MM.1S (cell line): Measurements from ENCODE around the gene ACOXL.

Experiments used
- DNase-seq: peaks from one replicate; pipeline ENCODE4 v3.0.0-alpha.2; 2015
- H2AFZ ChIP-seq: fragments of 300-600 bp; sonication (generic); 2 replicates; pipeline ENCODE4 v1.6.0; 2016; ENCODE audit warnings: antibody characterized with exemption, low read length
- H3F3A ChIP-seq: fragments of 300-600 bp; sonication (generic); 2 replicates; pipeline ENCODE4 v1.6.1; 2016; ENCODE audit warnings: mild to moderate bottlenecking, antibody characterized with exemption, low read length, moderate library complexity, mixed read lengths; ENCODE audit not compliant: insufficient read depth
- H3K27ac ChIP-seq: fragments of 300-600 bp; sonication (generic); 2 replicates; pipeline ENCODE4 v1.5.1; 2016; ENCODE audit warnings: mild to moderate bottlenecking, low read length
- H3K27me3 ChIP-seq: fragments of 300-600 bp; sonication (generic); replicated peaks from 2 replicates; pipeline ENCODE4 v1.6.0; 2016; ENCODE audit warnings: low read length; ENCODE audit not compliant: insufficient read depth
- H3K36me3 ChIP-seq: fragments of 300-600 bp; sonication (generic); replicated peaks from 2 replicates; pipeline ENCODE4 v1.6.1; 2016; ENCODE audit warnings: mild to moderate bottlenecking, low read length, mixed read lengths; ENCODE audit not compliant: insufficient read depth
- H3K4me1 ChIP-seq: fragments of 300-600 bp; sonication (generic); 2 replicates; pipeline ENCODE4 v1.6.1; 2016; ENCODE audit warnings: low read length, mixed read lengths
- H3K4me2 ChIP-seq: fragments of 300-600 bp; sonication (generic); 2 replicates; pipeline ENCODE4 v1.6.0; 2016; ENCODE audit warnings: low read depth, low read length
- H3K4me3 ChIP-seq: fragments of 300-600 bp; sonication (generic); 2 replicates; pipeline ENCODE4 v1.5.1; 2016; ENCODE audit warnings: low read length, mixed read lengths
- H3K79me2 ChIP-seq: fragments of 300-600 bp; sonication (generic); 2 replicates; pipeline ENCODE4 v1.6.1; 2016; ENCODE audit warnings: mixed run types, low read length, mixed read lengths
- H3K9ac ChIP-seq: fragments of 300-600 bp; sonication (generic); 2 replicates; pipeline ENCODE4 v1.6.1; 2016; ENCODE audit warnings: low read length, mixed read lengths
- H3K9me2 ChIP-seq: fragments of 300-600 bp; sonication (generic); replicated peaks from 2 replicates; pipeline ENCODE4 v1.6.1; 2016; ENCODE audit warnings: mild to moderate bottlenecking, low read length, mixed read lengths; ENCODE audit not compliant: insufficient read depth
- H3K9me3 ChIP-seq: fragments of 300-600 bp; sonication (generic); replicated peaks from 2 replicates; pipeline ENCODE4 v1.6.1; 2016; ENCODE audit warnings: mild to moderate bottlenecking, low read length, mixed read lengths; ENCODE audit not compliant: insufficient read depth
- H4K20me1 ChIP-seq: fragments of 300-600 bp; sonication (generic); 2 replicates; pipeline ENCODE4 v1.6.1; 2016; ENCODE audit warnings: mild to moderate bottlenecking, low read length, moderate library complexity, mixed read lengths; ENCODE audit not compliant: insufficient read depth
- EZH2 ChIP-seq: fragments of 300-600 bp; sonication (generic); optimal IDR thresholded peaks from 2 replicates; pipeline ENCODE3; 2017; ENCODE audit warnings: low read depth, mild to moderate bottlenecking, antibody characterized with exemption, low read length, mixed read lengths
- EZH2phosphoT487 ChIP-seq: fragments of 300-600 bp; sonication (generic); IDR thresholded peaks from 2 replicates; pipeline ENCODE4 v1.6.1; 2018; ENCODE audit warnings: antibody characterized with exemption, low read length
- TF ChIP-seq, protein P1 (sequence below): fragments of 300-600 bp; sonication (generic); IDR thresholded peaks from 2 replicates; pipeline ENCODE4 v1.5.1; 2016; ENCODE audit warnings: antibody characterized with exemption, low read length, mixed read lengths

Gene ACOXL

GRCh38 chr2:111161971-111162370, 429.6 kb downstream of the ACOXL start:
- Histone ChIP-seq H3K9me2 (no peaks in the 10 kb centered on the region), H3K36me3 (peaks cover 28% of the 10 kb centered on the region), H3F3A (peaks cover 19% of the 10 kb centered on the region), H2AFZ (no peak overlapping the region), H3K9me3 (no peaks in the 10 kb centered on the region), H3K79me2 (peaks cover 75% of the 10 kb centered on the region), H3K27ac (no peak overlapping the region), H3K4me2 (no peak overlapping the region), H3K4me1 (peaks cover 12% of the 10 kb centered on the region), H3K27me3 (no peaks in the 10 kb centered on the region), H3K9ac (no peak overlapping the region), H4K20me1 (peaks cover 63% of the 10 kb centered on the region), H3K4me3 (no peak overlapping the region)
- TF ChIP-seq EZH2 (no peak), EZH2phosphoT487 (no peak)
- DNase-seq: no peak

DNA sequence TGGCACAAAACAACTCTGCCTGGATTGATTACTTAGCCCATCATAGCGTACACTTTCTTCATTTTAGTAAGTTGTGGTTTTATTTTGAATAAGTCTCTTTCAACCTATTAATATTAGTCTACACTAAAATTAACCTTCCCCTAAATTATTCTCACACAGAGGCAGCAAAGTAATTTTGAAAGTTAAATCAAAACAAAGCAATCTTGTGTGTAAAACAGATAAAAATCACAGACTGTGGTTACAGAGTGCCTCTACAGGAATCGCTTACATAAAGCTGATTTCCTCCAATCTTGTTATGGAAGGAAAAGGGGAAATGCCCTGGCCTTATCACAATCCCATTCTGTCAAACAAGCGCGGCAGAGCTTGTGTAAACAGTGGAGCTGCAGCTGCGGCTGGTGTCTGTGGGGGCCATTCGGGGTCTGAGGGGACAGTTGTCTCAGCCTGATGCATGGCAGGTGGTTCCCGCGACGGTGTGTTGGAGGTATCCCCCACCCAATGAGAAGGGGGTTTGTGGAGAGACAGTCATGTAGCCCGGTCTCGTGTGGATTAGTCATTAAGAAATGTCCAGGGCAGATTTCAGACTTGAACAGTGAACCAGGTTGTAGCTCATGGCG, 430.5 kb downstream of the ACOXL start:
- peaks cover 4% of the 10 kb centered on the region for H3K4me1 ChIP-seq
- H2AFZ ChIP-seq: no peak overlapping the region
- H3K9me2 ChIP-seq: no peaks in the 10 kb centered on the region
- H3K4me2 ChIP-seq: no peak overlapping the region
- H3K4me3 ChIP-seq: no peak overlapping the region
- H3K9ac ChIP-seq: no peak overlapping the region
- H3F3A ChIP-seq: peaks cover 10% of the 10 kb centered on the region
- no peak overlapping the region for H3K27ac ChIP-seq
- H3K36me3 ChIP-seq: peaks cover 28% of the 10 kb centered on the region
- TF ChIP-seq, protein P1, sequence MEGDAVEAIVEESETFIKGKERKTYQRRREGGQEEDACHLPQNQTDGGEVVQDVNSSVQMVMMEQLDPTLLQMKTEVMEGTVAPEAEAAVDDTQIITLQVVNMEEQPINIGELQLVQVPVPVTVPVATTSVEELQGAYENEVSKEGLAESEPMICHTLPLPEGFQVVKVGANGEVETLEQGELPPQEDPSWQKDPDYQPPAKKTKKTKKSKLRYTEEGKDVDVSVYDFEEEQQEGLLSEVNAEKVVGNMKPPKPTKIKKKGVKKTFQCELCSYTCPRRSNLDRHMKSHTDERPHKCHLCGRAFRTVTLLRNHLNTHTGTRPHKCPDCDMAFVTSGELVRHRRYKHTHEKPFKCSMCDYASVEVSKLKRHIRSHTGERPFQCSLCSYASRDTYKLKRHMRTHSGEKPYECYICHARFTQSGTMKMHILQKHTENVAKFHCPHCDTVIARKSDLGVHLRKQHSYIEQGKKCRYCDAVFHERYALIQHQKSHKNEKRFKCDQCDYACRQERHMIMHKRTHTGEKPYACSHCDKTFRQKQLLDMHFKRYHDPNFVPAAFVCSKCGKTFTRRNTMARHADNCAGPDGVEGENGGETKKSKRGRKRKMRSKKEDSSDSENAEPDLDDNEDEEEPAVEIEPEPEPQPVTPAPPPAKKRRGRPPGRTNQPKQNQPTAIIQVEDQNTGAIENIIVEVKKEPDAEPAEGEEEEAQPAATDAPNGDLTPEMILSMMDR: no peak
- TF ChIP-seq EZH2: no peak
- TF ChIP-seq EZH2phosphoT487: no peak
- no peaks in the 10 kb centered on the region for H3K27me3 ChIP-seq
- peaks cover 55% of the 10 kb centered on the region for H4K20me1 ChIP-seq
- no peaks in the 10 kb centered on the region for H3K9me3 ChIP-seq
- no peak for DNase-seq
- peaks cover 70% of the 10 kb centered on the region for H3K79me2 ChIP-seq

DNA sequence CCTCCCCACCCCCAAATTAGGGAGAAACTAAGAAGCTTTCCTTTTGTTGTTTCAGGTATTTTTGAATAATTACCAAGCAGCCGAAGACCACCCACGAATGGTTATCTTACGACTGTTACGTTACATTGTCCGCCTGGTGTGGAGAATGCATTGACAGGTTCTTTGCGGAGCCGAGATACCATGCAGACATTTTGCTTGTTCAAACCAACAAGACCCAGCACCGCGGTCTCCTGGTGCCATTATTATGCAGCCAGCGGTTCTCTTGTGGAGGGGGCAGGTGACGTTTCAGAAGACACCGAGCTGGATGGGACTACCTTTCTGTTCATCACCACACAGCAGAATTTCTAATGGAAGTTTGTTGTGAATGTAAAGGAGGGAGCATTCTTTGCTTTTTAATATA, 431.7 kb downstream of the ACOXL start:
- Histone ChIP-seq H3K27me3 (no peaks in the 10 kb centered on the region), H3K9me2 (no peaks in the 10 kb centered on the region), H3K36me3 (peaks cover 28% of the 10 kb centered on the region), H3F3A (peaks cover 15% of the 10 kb centered on the region; the same call in 1 of the 2 replicates), H2AFZ (no peak overlapping the region), H3K4me1 (no peaks in the 10 kb centered on the region), H3K9ac (no peak overlapping the region), H3K4me3 (no peak overlapping the region), H3K79me2 (peaks cover 59% of the 10 kb centered on the region), H3K4me2 (no peak overlapping the region), H3K9me3 (no peaks in the 10 kb centered on the region), H3K27ac (no peak overlapping the region), H4K20me1 (peaks cover 46% of the 10 kb centered on the region)
- TF ChIP-seq, protein P1: no peak
- TF ChIP-seq EZH2 (no peak), EZH2phosphoT487 (no peak)
- DNase-seq: no peak

DNA sequence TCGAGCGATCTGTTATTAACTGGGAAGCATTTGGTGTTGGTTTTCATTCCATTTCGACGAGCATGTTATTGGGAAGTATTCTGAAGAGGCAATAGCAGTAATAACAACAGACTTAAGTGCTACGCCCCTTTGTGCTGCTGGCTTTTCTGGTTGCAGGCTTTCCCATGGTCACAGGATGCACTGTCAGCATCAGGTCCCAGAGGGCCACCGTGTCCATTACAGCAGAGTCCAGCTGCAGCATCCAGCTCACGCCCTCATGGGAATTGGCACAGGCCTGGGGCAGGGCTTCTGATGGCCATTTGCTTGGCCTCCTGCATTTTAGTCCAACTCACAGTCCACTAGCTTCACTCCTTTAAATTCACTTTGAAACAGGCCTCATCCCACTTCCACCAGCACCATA, 432.7 kb downstream of the ACOXL start:
- H3K4me3 ChIP-seq: no peak overlapping the region
- TF ChIP-seq EZH2 (no peak), EZH2phosphoT487 (no peak)
- H3K36me3 ChIP-seq: peaks cover 28% of the 10 kb centered on the region
- no peaks in the 10 kb centered on the region for H3K9me3 ChIP-seq
- H3K27ac ChIP-seq: no peak overlapping the region
- H3K4me1 ChIP-seq: no peaks in the 10 kb centered on the region
- H3K4me2 ChIP-seq: no peak overlapping the region
- peaks cover 15% of the 10 kb centered on the region for H3F3A ChIP-seq
- no peak overlapping the region for H3K9ac ChIP-seq
- H3K79me2 ChIP-seq: peaks cover 49% of the 10 kb centered on the region
- DNase-seq: no peak
- H3K9me2 ChIP-seq: no peaks in the 10 kb centered on the region
- H2AFZ ChIP-seq: no peak overlapping the region
- no peaks in the 10 kb centered on the region for H3K27me3 ChIP-seq
- H4K20me1 ChIP-seq: peaks cover 39% of the 10 kb centered on the region
